ENCODE measurements around the gene CUL5. TPM values are rescaled to one million over a fixed set of nuclear protein-coding genes. Genes with fewer than 3 reads are reported as not detected.

Gene CUL5
- polyA plus RNA-seq, 1 donor (not counting 4 experiments of a cell fraction or from before 2014, with no cell fraction given), result 15.1 TPM

- DNase-seq (ENCODE audit: low read depth, low spot score), result no peak
- dilution Hi-C loops (cut with MboI; ENCODE audit: extremely low pct_ligation_motif_present, low sequenced_read_pairs), result no loop called here
- H3K79me2 ChIP-seq (ENCODE audit: control insufficient read depth, insufficient read depth, low read length), result no peaks in the 10 kb centered on the region
- no peaks in the 10 kb centered on the region for H3K4me1 ChIP-seq (ENCODE audit: control insufficient read depth, extremely low read depth, insufficient read depth, low read length)
- no peak overlapping the region for H2AFZ ChIP-seq (ENCODE audit: control insufficient read depth, low read length)
- no peak overlapping the region for H3K9ac ChIP-seq (ENCODE audit: control insufficient read depth, extremely low read depth, insufficient read depth, low read length)
- H3K9me3 ChIP-seq (ENCODE audit: control insufficient read depth, low read depth, low read length), result no peaks in the 10 kb centered on the region
- no peak overlapping the region for H3K4me3 ChIP-seq (ENCODE audit: control insufficient read depth in 2 of 3, extremely low read depth in 1 of 3, insufficient read depth in 2 of 3, low read depth in 1 of 3, low read length in 3 of 3)
- no peaks in the 10 kb centered on the region for H3K27me3 ChIP-seq (ENCODE audit: control insufficient read depth, extremely low read depth, insufficient read depth, low read length)
- no peaks in the 10 kb centered on the region for H3K36me3 ChIP-seq (ENCODE audit: control insufficient read depth in 2 of 2, extremely low read depth in 1 of 2, insufficient read depth in 2 of 2, low read length in 2 of 2)
- H3K27ac ChIP-seq (ENCODE audit: control insufficient read depth, insufficient read depth, low read length), result no peak overlapping the region
- TF ChIP-seq EZH2 (IDR thresholded peaks at IDR 0.05; ENCODE audit: low read length), result no peak
- TF ChIP-seq, protein P1, sequence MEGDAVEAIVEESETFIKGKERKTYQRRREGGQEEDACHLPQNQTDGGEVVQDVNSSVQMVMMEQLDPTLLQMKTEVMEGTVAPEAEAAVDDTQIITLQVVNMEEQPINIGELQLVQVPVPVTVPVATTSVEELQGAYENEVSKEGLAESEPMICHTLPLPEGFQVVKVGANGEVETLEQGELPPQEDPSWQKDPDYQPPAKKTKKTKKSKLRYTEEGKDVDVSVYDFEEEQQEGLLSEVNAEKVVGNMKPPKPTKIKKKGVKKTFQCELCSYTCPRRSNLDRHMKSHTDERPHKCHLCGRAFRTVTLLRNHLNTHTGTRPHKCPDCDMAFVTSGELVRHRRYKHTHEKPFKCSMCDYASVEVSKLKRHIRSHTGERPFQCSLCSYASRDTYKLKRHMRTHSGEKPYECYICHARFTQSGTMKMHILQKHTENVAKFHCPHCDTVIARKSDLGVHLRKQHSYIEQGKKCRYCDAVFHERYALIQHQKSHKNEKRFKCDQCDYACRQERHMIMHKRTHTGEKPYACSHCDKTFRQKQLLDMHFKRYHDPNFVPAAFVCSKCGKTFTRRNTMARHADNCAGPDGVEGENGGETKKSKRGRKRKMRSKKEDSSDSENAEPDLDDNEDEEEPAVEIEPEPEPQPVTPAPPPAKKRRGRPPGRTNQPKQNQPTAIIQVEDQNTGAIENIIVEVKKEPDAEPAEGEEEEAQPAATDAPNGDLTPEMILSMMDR (optimal IDR thresholded peaks at IDR 0.05 in 1 of 3, IDR thresholded peaks at IDR 0.05 in 1 of 3, conservative IDR thresholded peaks at IDR 0.05 in 1 of 3; ENCODE audit: extremely low read depth in 1 of 3, insufficient read depth in 2 of 3, low read length in 3 of 3), result no peak
- FAIRE-seq, result no peak
- H3K4me2 ChIP-seq (ENCODE audit: control insufficient read depth, extremely low read depth, insufficient read depth, low read depth, low read length), result no peak overlapping the region
- H4K20me1 ChIP-seq (ENCODE audit: control insufficient read depth, extremely low read depth, insufficient read depth, low read length), result no peaks in the 10 kb centered on the region
- no peaks in the 10 kb centered on the region for H3K9me1 ChIP-seq (ENCODE audit: control insufficient read depth, extremely low read depth, insufficient read depth, low read length)
These were observed 5.1 kb upstream of the CUL5 start for GRCh38 chr11:108003623-108004022.

DNA sequence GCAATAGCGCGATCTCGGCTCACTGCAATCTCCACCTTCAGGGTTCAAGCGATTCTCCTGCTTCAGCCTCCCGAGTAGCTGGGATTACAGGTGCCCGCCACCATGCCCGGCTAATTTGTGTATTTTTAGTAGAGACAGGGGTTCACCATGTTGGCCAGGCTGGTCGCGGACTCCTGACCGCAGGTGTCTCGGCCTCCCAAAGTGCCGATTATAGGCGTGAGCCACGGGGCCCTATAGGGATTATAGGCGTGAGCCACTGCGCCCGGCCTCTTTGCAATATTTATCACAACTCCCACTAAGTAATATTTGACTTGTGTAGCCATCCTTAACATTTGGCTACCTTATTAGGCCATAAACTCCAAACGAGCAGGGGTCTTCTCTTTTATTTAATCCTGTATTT, 879 bp upstream of the CUL5 start:
- Histone ChIP-seq H3K27me3 (ENCODE audit: control insufficient read depth, extremely low read depth, insufficient read depth, low read length) (no peaks in the 10 kb centered on the region), H3K36me3 (ENCODE audit: control insufficient read depth in 2 of 2, extremely low read depth in 1 of 2, insufficient read depth in 2 of 2, low read length in 2 of 2) (no peaks in the 10 kb centered on the region), H3K9me1 (ENCODE audit: control insufficient read depth, extremely low read depth, insufficient read depth, low read length) (no peaks in the 10 kb centered on the region), H3K27ac (ENCODE audit: control insufficient read depth, insufficient read depth, low read length) (no peak overlapping the region), H2AFZ (ENCODE audit: control insufficient read depth, low read length) (no peak overlapping the region), H3K9me3 (ENCODE audit: control insufficient read depth, low read depth, low read length) (no peaks in the 10 kb centered on the region), H3K4me3 (ENCODE audit: control insufficient read depth in 2 of 3, extremely low read depth in 1 of 3, insufficient read depth in 2 of 3, low read depth in 1 of 3, low read length in 3 of 3) (no peak overlapping the region), H3K4me2 (ENCODE audit: control insufficient read depth, extremely low read depth, insufficient read depth, low read depth, low read length) (no peak overlapping the region), H3K4me1 (ENCODE audit: control insufficient read depth, extremely low read depth, insufficient read depth, low read length) (peaks cover 7% of the 10 kb centered on the region), H3K79me2 (ENCODE audit: control insufficient read depth, insufficient read depth, low read length) (peaks cover 41% of the 10 kb centered on the region), H4K20me1 (ENCODE audit: control insufficient read depth, extremely low read depth, insufficient read depth, low read length) (no peaks in the 10 kb centered on the region), H3K9ac (ENCODE audit: control insufficient read depth, extremely low read depth, insufficient read depth, low read length) (no peak overlapping the region)
- dilution Hi-C loops (cut with MboI; ENCODE audit: extremely low pct_ligation_motif_present, low sequenced_read_pairs), result no loop called here
- no peak for TF ChIP-seq EZH2 (IDR thresholded peaks at IDR 0.05; ENCODE audit: low read length)
- FAIRE-seq, result no peak
- no peak for DNase-seq (ENCODE audit: low read depth, low spot score)
